Measurements from ENCODE around the gene TBK1.

DNA sequence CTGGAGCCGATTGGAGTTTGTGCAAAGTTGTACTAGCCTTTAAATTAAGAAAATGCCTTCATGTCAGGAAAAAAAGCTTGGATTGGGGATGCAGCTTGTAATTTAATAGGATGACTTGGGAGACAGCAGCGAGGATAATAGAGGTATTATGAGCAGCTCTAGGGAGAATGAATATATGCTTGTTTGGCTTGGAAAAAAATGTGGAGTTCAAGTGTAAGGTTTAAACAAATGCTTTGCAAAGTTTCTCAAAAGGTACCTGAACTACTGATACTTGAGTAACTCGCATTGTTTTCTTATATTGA is 93.1 kb downstream of the TBK1 start:
- TF ChIP-seq, protein P1, sequence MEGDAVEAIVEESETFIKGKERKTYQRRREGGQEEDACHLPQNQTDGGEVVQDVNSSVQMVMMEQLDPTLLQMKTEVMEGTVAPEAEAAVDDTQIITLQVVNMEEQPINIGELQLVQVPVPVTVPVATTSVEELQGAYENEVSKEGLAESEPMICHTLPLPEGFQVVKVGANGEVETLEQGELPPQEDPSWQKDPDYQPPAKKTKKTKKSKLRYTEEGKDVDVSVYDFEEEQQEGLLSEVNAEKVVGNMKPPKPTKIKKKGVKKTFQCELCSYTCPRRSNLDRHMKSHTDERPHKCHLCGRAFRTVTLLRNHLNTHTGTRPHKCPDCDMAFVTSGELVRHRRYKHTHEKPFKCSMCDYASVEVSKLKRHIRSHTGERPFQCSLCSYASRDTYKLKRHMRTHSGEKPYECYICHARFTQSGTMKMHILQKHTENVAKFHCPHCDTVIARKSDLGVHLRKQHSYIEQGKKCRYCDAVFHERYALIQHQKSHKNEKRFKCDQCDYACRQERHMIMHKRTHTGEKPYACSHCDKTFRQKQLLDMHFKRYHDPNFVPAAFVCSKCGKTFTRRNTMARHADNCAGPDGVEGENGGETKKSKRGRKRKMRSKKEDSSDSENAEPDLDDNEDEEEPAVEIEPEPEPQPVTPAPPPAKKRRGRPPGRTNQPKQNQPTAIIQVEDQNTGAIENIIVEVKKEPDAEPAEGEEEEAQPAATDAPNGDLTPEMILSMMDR (IDR thresholded peaks at IDR 0.05): no peak
- no peak for TF ChIP-seq POLR2A (IDR thresholded peaks at IDR 0.05)
